Cardiac muscle cell (in vitro differentiated cells and primary cell): ENCODE measurements around the gene DNLZ. TPM values are rescaled to one million over a fixed set of nuclear protein-coding genes. Genes with fewer than 3 reads are reported as not detected.

Experiments used
- DNase-seq, 2 donors: peaks; one replicate each; pipeline versions ENCODE4 v3.0.0 to v3.0.0-alpha.2; 2010 to 2017; ENCODE audit warnings: low read depth in 1 of 2, low spot score in 1 of 2
- H3K27ac ChIP-seq: fragments of 200-600 bp; sonication (generic); 2 replicates; pipeline ENCODE4 v1.5.1; 2016
- H3K27me3 ChIP-seq: fragments of 200-600 bp; sonication (generic); 2 replicates; pipeline ENCODE4 v1.6.0; 2016; ENCODE audit warnings: control low read depth
- H3K36me3 ChIP-seq: fragments of 200-600 bp; sonication (generic); 2 replicates; pipeline ENCODE4 v1.5.1; 2016; ENCODE audit warnings: control low read depth
- H3K4me1 ChIP-seq: fragments of 200-600 bp; sonication (generic); 2 replicates; pipeline ENCODE4 v1.8.1; 2017; ENCODE audit warnings: low read depth, mild to moderate bottlenecking, mixed run types
- H3K4me3 ChIP-seq: fragments of 200-600 bp; sonication (generic); 2 replicates; pipeline ENCODE4 v1.5.1; 2016; ENCODE audit warnings: mild to moderate bottlenecking
- H3K9me3 ChIP-seq: fragments of 200-600 bp; sonication (generic); 2 replicates; pipeline ENCODE4 v1.5.1; 2017; ENCODE audit warnings: low read depth, mild to moderate bottlenecking, control low read depth
- polyA plus RNA-seq: library from polyadenylated mRNA; unstranded; fragments of >200 nt; fragmentation: Nextera tagmentation; extraction: Ambion mirVana; gene quantifications from 2 replicates; pipeline ENCODE4 v1.2.1, GENCODE V29; 2016
- total RNA-seq: library from RNA; depleted of rRNA; stranded (reverse); fragments of >200 nt; gene quantifications from 2 replicates; pipeline ENCODE4 v1.2.3, GENCODE V29; 2016
- TF ChIP-seq, protein P1 (sequence below): IDR thresholded peaks from 2 replicates; pipeline ENCODE4 v1.5.1; 2012; ENCODE audit warnings: low read depth, mild to moderate bottlenecking, low read length

DNLZ gene
- total and polyA plus RNA-seq, 2 experiments from 2014 or later, result 28.0 to 48.2 TPM

GRCh38 chr9:136351252-136351800 is 12.2 kb downstream of the DNLZ start:
- Histone ChIP-seq H3K4me3 (no peak overlapping the region), H3K36me3 (peaks cover 5% of the 10 kb centered on the region), H3K9me3 (no peaks in the 10 kb centered on the region), H3K4me1 (peaks cover 18% of the 10 kb centered on the region), H3K27me3 (no peaks in the 10 kb centered on the region), H3K27ac (no peak overlapping the region)
- TF ChIP-seq, protein P1, sequence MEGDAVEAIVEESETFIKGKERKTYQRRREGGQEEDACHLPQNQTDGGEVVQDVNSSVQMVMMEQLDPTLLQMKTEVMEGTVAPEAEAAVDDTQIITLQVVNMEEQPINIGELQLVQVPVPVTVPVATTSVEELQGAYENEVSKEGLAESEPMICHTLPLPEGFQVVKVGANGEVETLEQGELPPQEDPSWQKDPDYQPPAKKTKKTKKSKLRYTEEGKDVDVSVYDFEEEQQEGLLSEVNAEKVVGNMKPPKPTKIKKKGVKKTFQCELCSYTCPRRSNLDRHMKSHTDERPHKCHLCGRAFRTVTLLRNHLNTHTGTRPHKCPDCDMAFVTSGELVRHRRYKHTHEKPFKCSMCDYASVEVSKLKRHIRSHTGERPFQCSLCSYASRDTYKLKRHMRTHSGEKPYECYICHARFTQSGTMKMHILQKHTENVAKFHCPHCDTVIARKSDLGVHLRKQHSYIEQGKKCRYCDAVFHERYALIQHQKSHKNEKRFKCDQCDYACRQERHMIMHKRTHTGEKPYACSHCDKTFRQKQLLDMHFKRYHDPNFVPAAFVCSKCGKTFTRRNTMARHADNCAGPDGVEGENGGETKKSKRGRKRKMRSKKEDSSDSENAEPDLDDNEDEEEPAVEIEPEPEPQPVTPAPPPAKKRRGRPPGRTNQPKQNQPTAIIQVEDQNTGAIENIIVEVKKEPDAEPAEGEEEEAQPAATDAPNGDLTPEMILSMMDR, result no peak
- DNase-seq, result no peak

DNA sequence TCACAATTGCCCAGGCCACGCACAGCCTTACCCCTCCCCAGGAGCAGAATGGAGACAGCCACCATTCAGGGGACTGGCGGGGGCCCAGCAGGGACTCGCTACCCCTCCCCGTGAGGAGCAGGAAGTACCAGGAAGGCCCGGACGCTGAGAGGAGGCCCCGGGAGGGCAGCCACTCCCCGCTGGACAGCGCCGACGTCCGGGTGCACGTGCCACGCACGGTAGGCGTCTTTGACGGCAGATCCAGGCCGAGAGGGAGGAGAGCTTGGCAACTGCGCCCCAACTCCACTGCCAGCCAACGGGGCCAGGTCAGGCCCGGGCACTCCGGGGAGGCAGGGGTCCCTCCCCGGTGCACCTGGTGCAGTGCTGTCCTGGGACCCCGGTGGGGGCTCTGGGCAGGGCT is 14.0 kb downstream of the DNLZ start:
- TF ChIP-seq, protein P1, result no peak
- no peaks in the 10 kb centered on the region for H3K27me3 ChIP-seq
- no peak overlapping the region for H3K4me3 ChIP-seq
- no peak overlapping the region for H3K27ac ChIP-seq
- DNase-seq, result no peak
- no peaks in the 10 kb centered on the region for H3K36me3 ChIP-seq
- H3K9me3 ChIP-seq, result no peaks in the 10 kb centered on the region
- H3K4me1 ChIP-seq, result peaks cover 20% of the 10 kb centered on the region

GRCh38 chr9:136348691-136349090 is 14.9 kb downstream of the DNLZ start:
- no peak for DNase-seq

GRCh38 chr9:136347472-136348256 is 15.9 kb downstream of the DNLZ start:
- peaks cover 13% of the 10 kb centered on the region for H3K4me1 ChIP-seq
- TF ChIP-seq, protein P1, result no peak

More at GRCh38 chr9:136348691-136349090, 14.9 kb downstream of the DNLZ start:
- Histone ChIP-seq H3K4me3 (no peak overlapping the region), H3K36me3 (no peaks in the 10 kb centered on the region), H3K27me3 (no peaks in the 10 kb centered on the region), H3K27ac (no peak overlapping the region), H3K9me3 (no peaks in the 10 kb centered on the region), H3K4me1 (peaks cover 12% of the 10 kb centered on the region)
- TF ChIP-seq, protein P1, result no peak

GRCh38 chr9:136346927-136347465 is 16.5 kb downstream of the DNLZ start:
- Histone ChIP-seq H3K36me3 (no peaks in the 10 kb centered on the region), H3K27me3 (no peaks in the 10 kb centered on the region), H3K27ac (no peak overlapping the region), H3K4me1 (peaks cover 17% of the 10 kb centered on the region), H3K9me3 (no peaks in the 10 kb centered on the region), H3K4me3 (no peak overlapping the region)
- DNase-seq, result no peak
- TF ChIP-seq, protein P1, result no peak

More at GRCh38 chr9:136347472-136348256, 15.9 kb downstream of the DNLZ start:
- H3K27ac ChIP-seq, result no peak overlapping the region
- no peak for DNase-seq
- no peaks in the 10 kb centered on the region for H3K27me3 ChIP-seq
- no peaks in the 10 kb centered on the region for H3K36me3 ChIP-seq
- H3K9me3 ChIP-seq, result no peaks in the 10 kb centered on the region
- no peak overlapping the region for H3K4me3 ChIP-seq
